Activated CD8-positive, alpha-beta memory T cell treated with anti-CD3 and anti-CD28 coated beads for 36 hours (primary cell): ENCODE data around the gene FAM131B. TPM values are rescaled to one million over a fixed set of nuclear protein-coding genes. Genes with fewer than 3 reads are reported as not detected.

Experiments used
- CTCF ChIA-PET: fragments of 350-600 bp; sonication (Branson Sonifier 250); formaldehyde crosslinking; loops from one replicate; lab custom pipeline; 2021; ENCODE audit warnings: antibody characterized with exemption; lab: Charles Lee
- POLR2A ChIA-PET: fragments of 350-600 bp; sonication (Branson Sonifier 250); formaldehyde crosslinking; loops from one replicate; lab custom pipeline; 2021; ENCODE audit warnings: antibody characterized with exemption; lab: Charles Lee
- total RNA-seq, 2 experiments: library from RNA; stranded (reverse); gene quantifications; one replicate each; pipeline ENCODE4 v1.2.3, GENCODE V29; 2021

FAM131B gene
- total RNA-seq, 2 experiments from 2014 or later, result 2.2 to 2.3 TPM

GRCh38 chr7:143318661-143319060 lies 43.9 kb downstream of the FAM131B start:
- ChIA-PET POLR2A (no interaction called here), CTCF (interaction anchor here (0.9 kb wide), 1 partner anchor 13 kb away, joined by 3 read pairs; no protein-coding TSS in a partner anchor)

DNA sequence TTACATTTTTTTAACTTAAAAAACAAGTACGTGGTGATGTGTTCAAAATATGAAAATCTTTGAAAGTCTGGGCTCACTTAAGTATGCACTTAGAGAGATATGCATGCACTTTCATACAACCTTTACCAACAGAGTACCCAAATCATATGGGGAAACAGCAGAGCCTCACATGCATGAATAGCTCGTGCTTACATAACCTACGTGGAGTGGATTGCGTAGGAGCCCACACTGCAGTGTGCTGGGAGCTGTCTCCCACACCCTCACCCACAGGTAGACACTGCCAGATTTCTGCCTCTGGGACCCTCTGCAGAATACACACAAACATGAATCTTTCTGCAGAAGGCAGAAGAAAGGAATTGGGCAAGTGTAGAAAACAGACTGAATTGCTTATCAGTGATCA lies 46.0 kb downstream of the FAM131B start:
- ChIA-PET POLR2A (no interaction called here), CTCF (interaction anchor here (0.6 kb wide), 1 partner anchor 145 kb away, joined by 3 read pairs; no protein-coding TSS in a partner anchor)

GRCh38 chr7:143315776-143316175 lies 46.7 kb downstream of the FAM131B start, which contains the start of gene CLCN1:
CLCN1 (plus strand) TSS chr7:143316111; CDS start chr7:143316213, 102 bp downstream.
- ChIA-PET CTCF (interaction anchor here (0.6 kb wide), 1 partner anchor 144 kb away, joined by 3 read pairs; no protein-coding TSS in a partner anchor), POLR2A (no interaction called here)

DNA sequence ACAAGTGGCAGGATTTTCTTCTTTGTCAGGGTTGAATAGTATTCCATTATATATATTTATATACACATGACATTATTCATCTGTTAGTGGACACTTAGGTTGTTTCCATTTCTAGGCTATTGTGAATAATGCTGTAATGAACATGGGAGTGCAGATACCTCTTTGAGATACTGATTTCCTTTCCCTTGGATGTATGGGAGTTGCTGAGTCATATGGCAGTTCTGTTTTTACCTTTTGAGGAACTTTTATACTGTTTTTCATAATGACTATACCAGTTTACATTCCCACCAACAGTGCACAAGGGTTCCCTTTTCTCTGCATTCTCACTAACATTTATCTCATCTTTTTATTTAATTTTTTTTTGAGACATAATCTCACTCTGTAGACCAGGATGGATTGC lies 48.4 kb downstream of the FAM131B start:
- POLR2A ChIA-PET, result no interaction called here
- CTCF ChIA-PET, result no interaction called here

- CTCF ChIA-PET, result interaction anchor here (0.7 to 2.3 kb wide), 4 partner anchors 9 to 96 kb away, joined by 3 to 11 read pairs (median 6); no protein-coding TSS in a partner anchor
- POLR2A ChIA-PET, result interaction anchor here (0.5 to 1.6 kb wide), 3 partner anchors 9 to 65 kb away, joined by 3 to 6 read pairs (median 5); no protein-coding TSS in a partner anchor
Observed at GRCh38 chr7:143308632-143309031, 53.9 kb downstream of the FAM131B start.

DNA sequence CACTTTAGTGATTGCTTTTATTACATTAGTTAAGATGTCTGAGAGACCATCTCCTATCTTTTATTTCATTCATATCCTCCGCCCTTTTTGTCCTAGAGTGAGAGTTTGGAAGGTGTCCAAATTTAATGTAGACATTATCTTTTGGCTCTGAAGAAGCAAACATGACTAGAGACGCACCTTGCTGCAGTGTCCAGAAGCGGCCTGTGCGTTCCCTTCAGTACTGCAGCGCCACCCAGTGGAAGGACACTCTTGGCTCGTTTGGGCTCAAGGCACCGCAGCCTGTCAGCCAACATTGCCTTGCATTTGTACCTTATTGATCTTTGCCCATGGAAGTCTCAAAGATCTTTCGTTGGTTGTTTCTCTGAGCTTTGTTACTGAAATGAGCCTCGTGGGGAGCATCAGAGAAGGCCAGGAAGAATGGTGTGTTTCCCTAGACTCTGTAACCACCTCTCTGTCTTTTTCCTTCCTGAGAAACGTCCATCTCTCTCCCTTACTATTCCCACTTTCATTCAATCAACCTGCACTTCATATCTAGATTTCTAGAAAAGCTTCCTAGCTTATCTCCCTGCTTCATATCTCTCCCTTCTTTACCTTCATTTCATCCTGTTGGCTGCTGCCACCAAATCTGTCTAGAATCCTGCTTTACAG lies 57.0 kb downstream of the FAM131B start:
- CTCF ChIA-PET, result interaction anchor here (0.6 to 1.5 kb wide), 9 partner anchors 9 to 336 kb away, joined by 3 to 5 read pairs (median 3); no protein-coding TSS in a partner anchor
- POLR2A ChIA-PET, result interaction anchor here (0.6 kb wide), 1 partner anchor 921 kb away, joined by 3 read pairs; no protein-coding TSS in a partner anchor

DNA sequence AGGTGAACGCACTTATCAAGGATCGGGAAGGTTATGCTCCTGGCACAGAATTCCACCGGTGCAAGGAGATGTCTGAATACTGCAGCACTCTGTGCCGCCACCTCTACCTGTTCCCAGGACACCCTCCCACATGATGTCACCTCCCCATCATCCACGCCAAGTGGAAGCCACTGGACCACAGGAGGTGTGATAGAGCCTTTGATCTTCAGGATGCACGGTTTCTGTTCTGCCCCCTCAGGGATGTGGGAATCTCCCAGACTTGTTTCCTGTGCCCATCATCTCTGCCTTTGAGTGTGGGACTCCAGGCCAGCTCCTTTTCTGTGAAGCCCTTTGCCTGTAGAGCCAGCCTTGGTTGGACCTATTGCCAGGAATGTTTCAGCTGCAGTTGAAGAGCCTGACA lies 57.6 kb downstream of the FAM131B start:
- POLR2A ChIA-PET, result no interaction called here

GRCh38 chr7:143303733-143304132 lies 58.8 kb downstream of the FAM131B start:
- ChIA-PET POLR2A (no interaction called here), CTCF (no interaction called here)

More for the DNA sequence above, 57.6 kb downstream of the FAM131B start:
- CTCF ChIA-PET, result interaction anchor here (1.0 to 1.5 kb wide), 5 partner anchors 10 to 46 kb away, joined by 3 to 4 read pairs (median 3); no protein-coding TSS in a partner anchor

Other genes with a start within 250 kb of the FAM131B start
- gene PIP, start 230.6 kb downstream of the FAM131B start, total RNA-seq, result not detected
- not detected for gene TAS2R39, start 179.3 kb downstream of the FAM131B start, total RNA-seq
- not detected for gene TAS2R40, start 140.7 kb downstream of the FAM131B start, total RNA-seq
- 100 to 1,000 TPM; 131 to 132 TPM for gene GSTK1, start 99.3 kb downstream of the FAM131B start, total RNA-seq
- gene TMEM139, start 77.8 kb downstream of the FAM131B start, total RNA-seq, result under 1 TPM; 0.52 to 0.80 TPM
- 100 to 1,000 TPM; 106 TPM for gene CASP2, start 74.4 kb downstream of the FAM131B start, total RNA-seq
- not detected for gene CLCN1, start 46.6 kb downstream of the FAM131B start, total RNA-seq
- gene ZYX, start 18.6 kb upstream of the FAM131B start, total RNA-seq, result 100 to 1,000 TPM; 105 to 107 TPM
- under 1 TPM; 0.69 to 0.82 TPM for gene EPHA1, start 46.1 kb upstream of the FAM131B start, total RNA-seq
- gene TAS2R60, start 80.7 kb upstream of the FAM131B start, total RNA-seq, result not detected
- not detected for gene TAS2R41, start 115.2 kb upstream of the FAM131B start, total RNA-seq
- gene CTAGE15, start 209.1 kb upstream of the FAM131B start, total RNA-seq, result under 1 TPM in 1 of 2 experiments, not detected in 1; 0.42 TPM